ENCODE data around the gene PIK3CG.
"Not testable (repeated sequence)": the region's sequence is repeated elsewhere in the genome, so short reads cannot be mapped to it uniquely, and the experiment has no call there.

- TF ChIP-seq, protein P1, sequence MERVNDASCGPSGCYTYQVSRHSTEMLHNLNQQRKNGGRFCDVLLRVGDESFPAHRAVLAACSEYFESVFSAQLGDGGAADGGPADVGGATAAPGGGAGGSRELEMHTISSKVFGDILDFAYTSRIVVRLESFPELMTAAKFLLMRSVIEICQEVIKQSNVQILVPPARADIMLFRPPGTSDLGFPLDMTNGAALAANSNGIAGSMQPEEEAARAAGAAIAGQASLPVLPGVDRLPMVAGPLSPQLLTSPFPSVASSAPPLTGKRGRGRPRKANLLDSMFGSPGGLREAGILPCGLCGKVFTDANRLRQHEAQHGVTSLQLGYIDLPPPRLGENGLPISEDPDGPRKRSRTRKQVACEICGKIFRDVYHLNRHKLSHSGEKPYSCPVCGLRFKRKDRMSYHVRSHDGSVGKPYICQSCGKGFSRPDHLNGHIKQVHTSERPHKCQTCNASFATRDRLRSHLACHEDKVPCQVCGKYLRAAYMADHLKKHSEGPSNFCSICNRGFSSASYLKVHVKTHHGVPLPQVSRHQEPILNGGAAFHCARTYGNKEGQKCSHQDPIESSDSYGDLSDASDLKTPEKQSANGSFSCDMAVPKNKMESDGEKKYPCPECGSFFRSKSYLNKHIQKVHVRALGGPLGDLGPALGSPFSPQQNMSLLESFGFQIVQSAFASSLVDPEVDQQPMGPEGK (CRISPR knock-in tag; IDR thresholded peaks at IDR 0.05; ENCODE audit: borderline replicate concordance) = not testable (repeated sequence)
- not testable (repeated sequence) for TF ChIP-seq ESRRG (CRISPR knock-in tag; IDR thresholded peaks at IDR 0.05); CREB5 (CRISPR knock-in tag; IDR thresholded peaks at IDR 0.05; ENCODE audit: low read depth); CSDC2 (CRISPR knock-in tag; IDR thresholded peaks at IDR 0.05); PPARA (CRISPR knock-in tag; IDR thresholded peaks at IDR 0.05; ENCODE audit: borderline replicate concordance)
These were observed 73.0 kb downstream of the PIK3CG start for GRCh38 chr7:106938122-106938521.
